Activated CD4-positive, alpha-beta T cell treated with anti-CD3 and anti-CD28 coated beads, Interleukin-10, Interleukin-2, amounts not matched to agents 100 ng/mL and 50 ng/mL, durations not matched to agents 16 hours and 8 hours (primary cell): ENCODE data around the gene PRRG3.
A peak's percentile ranks its signal among the peaks of the same experiment; 100 is the strongest.
"Not testable (repeated sequence)": the region's sequence is repeated elsewhere in the genome, so short reads cannot be mapped to it uniquely, and the experiment has no call there.

Experiments
- DNase-seq: peaks from one replicate; pipeline ENCODE4 v3.0.0-alpha.2; 2020

The PRRG3 gene

DNA sequence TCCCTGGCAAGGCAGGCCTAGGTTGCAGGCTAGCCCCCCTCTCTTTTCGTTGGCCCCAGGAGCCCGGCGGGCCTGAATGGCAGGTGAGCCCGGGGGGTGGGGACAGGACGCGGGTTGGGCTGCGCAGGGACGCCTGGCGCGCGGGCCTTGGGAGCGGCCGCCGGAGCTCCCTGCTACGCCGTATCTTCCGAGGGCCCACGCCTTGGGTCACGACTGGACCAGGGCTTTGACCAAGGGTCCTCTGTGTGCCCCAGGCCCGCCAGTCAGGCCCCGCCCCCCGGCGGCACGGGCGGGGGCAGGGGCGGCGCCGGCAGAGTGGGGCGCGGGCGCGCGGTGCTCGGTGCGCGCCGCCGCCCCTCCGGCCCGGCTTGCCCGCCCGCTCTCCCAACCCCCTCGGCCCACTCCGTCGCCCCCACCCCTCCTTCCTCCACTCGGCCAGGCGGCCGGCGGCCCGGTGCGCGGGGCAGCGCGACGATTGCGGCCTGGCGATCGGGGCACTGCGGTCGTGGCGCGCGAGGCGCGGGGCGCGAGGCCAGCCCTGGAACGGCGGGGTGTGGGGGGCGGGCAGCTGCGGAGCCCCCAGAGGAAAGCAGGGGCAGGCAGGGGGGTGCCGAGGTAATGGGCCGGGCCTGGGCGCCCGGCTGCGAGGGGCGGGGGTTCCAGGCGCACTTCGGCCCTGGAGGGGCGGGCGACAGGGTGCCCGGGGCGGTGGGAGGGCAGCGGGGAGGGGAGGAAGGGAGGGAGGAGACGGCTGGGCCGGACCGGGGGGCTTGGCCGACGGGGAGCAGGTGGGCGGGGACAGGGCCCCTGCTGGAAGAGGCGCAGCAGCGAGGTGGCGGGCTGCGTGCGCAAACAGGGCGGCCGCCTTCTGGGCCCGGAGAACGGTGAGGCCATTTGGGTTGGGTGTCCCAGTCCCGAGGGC lies at the start of gene PRRG3:
Gene PRRG3 (plus strand): TSS at position 798 of the 922 bp plus-strand sequence. CDS start 3,357 bp downstream, outside the sequence.
- no peak for DNase-seq

DNA sequence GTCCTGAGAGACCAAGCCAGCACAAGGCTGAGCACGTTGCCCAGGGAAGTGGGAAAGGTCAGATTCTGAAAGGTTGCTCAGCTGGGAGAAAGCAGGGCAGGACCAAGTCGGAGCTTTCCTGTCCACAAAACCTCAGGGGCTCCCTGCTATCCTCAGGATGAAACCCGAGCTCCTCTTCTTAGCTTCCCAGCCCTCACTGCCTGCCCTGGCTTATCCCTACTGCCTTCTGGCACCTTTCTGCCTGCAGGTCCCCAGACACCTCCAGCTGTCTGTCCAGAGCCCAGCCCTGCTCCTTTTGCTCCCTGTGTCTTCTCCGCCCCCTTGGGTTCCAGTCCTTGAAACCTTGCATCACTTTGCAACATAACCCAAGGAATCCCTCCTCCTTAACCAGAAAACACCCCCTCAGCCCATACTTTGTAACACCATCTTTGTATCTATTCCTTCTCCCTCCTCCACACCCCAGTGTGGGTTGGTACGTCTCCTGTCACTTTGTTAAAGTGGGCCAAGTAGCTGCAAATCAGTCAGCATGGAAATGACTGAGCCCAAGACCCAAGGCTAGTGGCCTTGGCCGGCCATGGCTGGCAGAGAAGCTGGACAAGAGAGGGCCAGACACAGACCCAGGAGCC lies 20.0 kb upstream of the PRRG3 start:
- DNase-seq: no peak

DNA sequence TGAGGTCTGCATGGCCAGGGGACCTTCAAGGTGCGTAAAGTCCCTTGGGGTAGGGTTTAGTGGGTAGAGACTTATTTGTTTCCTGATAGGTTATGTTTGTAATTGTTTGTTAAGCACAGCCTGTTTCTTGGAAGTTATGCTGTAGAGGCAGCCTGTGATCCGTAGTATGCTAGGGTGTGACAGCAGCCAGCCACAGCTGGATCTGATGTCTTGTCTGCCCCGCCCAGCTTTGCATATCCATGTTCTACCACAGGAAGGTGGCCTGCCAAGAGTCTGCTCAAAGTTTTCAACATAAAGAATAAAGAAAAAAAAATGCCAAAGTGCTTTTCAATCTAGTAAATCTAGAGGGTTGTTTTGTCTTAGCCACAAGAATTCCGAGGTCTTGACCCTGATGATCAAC lies 19.1 kb upstream of the PRRG3 start:
- DNase-seq: no peak

DNA sequence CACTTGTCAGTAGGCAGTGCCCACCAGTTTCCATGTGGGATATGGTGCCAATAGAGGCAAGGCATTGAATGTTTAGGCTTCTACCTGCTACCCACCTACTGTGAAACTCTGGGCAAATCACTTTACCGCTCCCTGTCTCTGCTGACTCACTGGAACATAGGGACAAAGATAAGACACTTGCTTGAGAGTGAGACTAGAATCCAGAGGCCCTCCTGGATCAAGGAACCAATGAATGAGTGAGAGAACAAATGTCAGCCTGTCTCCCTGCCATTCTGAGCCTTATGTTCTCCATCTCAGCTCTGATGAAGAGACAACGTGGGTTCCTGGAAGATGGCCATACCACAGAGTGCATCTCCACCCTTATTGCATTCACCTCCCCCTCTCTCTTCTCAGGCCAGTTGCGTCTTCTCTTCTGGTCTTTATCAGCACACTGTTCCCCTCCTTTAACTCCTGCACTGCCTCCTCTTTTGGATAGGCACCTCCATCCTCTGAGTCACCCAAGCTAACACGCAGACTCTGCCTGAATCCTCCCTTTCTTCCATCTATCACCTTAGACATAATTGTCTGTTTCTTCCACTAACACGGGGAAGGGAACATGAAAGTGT lies 15.4 kb upstream of the PRRG3 start:
- no peak for DNase-seq

DNA sequence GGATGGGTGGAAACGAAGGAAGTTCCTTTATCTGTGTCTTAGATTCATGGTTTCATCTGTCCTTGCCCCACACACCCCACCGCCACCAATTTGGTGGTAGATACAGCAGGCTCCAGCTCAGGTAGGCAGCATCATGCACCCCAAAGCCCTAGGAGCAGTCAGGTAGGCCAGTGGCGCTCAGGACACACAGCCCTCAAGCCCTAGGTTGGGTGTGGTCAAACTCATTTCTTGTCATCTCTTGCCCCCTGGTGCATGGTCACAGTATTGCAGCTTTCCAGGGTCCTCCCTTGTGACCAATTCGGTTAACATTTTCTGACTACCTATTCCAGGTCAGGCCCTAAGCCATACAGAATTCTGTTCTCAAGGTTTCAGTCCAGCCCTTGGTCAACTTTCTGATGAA lies 14.5 kb upstream of the PRRG3 start:
- peak; percentile 75 for DNase-seq

DNA sequence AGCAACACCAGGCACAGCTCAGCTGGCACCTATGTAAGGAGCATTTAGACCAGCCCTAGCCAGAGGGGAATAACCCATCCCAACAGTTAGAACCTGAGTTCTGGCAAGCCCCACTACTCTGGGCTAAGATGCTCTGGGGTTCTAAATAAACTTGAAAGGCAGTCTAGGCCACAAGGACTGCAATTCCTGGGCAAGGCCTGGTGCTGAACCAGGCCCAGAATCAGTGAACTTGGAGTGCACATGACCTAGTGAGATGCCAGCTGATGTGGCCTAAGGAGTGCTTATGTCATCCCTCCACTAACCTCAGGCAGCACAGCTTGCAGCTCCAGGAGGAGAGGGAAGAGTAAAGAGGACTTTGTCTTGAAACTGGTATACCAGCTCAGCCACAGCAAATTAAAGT lies 7.6 kb upstream of the PRRG3 start:
- DNase-seq: no peak

DNA sequence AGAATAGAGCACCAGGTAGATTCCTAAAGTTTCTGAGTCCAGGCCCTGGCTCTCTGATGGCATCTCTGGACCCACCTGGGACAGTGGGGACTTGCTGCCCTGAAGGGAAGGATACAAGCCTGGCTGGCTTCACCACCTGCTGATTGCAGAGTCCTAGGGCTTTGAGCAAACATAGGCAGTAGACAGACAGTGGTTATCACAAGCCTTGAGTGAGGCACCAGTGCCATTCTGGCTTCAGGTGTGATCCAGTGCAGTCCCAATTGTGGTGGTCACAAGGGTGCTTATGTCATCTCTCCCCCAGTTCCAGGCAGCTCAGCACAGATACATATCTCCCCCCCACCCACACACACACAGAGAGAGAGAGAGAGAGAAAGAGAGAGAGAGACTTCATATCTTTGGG lies 6.6 kb upstream of the PRRG3 start:
- DNase-seq: no peak

DNA sequence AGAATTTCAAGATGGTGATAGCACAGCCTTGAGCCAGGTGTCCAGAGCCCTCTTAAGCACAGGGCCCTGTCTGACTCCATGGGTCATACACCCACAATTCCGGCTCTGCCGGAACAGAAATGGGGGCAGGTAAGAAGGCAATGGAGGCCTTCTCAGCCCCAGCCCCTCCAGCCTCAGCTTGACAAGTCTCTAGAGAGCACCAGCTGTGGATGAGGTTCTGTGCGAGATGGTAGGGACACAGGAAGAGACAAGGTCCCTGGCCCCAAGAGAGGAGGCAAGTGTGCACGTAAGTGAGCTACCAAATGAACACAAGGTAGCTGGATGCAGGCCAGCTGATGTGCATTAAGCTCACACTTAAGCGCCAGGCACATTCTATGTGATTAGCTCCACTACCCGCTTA lies 2.4 kb upstream of the PRRG3 start:
- no peak for DNase-seq

DNA sequence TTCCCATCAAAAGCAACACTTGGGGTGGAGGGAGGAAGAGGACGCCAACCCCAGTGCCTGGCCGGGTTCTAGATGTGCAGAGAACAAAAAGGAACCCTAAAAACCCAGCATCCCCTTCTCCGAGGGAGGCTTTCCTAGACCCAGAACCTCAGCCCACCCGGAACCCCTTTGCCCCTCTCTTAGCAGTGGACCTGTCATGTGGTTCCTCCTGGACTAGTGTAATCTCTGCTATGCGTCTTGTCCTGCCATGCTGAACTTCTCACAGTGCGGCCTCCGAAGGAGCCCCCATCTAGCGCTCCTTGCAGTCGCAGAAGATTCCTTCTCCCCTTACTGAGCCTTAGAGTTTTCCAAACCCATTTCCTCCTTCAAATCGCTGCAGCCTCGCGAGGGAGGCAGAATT lies 1.1 kb upstream of the PRRG3 start:
- DNase-seq: no peak

DNA sequence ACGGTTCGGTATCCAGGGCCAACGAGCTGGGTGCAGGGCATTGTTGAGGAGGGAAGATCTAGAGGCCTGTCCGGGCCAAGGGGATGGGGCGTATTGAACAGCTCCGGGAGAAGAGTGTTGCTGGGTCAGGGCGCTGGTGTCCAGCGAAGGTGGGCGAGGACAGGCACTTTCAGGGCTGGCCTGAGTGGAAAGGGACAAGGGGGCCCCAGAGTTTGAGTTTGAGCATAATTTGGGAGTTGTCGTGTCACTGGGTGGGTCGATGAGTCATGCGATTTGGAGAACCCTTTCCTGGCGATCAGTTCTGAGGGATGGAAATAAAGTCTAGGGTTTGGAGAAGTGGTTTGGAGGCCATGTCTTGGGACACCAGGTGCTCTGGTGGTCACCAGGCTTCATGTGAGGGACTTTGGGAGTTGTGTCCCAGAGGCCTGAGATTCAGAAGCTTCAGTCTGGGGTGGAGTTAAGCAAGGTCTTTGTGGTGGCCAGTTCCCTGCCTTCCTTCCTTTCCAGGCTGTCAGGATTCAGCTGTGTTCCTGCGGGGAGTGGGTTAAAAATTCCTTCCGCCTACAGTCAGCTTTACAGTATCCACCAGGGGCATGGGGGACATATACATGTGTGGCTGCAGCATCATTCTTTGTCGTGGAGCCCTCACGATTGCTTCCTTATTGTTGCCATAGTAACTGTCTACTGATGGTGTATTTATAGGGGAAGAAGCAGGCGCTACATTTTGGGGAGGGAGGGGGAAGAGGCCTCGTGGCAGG lies 504 bp downstream of the PRRG3 start:
- no peak for DNase-seq

DNA sequence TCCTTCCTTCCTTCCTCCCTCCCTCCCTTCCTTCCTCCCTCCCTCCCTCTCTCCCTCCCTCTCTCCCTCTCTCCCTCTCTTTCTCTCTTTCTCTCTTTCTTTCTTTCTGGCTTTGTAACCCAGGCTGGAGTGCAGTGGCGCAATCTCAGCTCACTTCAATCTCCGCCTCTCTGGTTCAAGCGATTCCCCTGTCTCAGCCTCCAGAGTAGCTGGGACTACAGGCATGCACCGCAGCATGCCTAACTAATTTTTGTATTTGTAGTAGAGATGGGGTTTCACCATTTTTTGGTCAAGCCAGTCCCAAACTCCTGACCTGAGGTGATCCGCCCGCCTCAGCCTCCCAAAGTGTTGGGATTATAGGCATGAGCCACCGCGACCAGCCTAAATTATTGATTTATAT lies 1.8 kb downstream of the PRRG3 start:
- not testable (repeated sequence) for DNase-seq

DNA sequence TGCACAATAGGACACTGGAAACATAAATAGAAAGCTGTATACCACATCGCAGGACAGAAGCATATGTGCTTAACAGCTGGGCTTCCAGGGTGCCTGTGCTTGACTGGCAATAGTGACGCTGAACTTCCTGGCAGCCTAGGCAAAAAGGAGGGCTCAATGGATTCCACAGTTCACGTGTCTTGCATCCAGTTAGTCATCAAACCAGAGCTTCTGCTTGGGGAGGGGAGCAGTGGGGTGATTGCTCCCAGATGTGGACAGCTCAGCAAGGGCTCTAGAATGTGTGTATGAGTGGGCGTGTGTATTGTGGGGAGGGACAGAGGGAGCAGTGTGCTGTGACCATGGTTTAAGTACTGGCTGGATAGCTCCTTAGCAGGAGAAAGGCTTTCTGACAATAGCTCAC lies 2.3 kb downstream of the PRRG3 start:
- no peak for DNase-seq

DNA sequence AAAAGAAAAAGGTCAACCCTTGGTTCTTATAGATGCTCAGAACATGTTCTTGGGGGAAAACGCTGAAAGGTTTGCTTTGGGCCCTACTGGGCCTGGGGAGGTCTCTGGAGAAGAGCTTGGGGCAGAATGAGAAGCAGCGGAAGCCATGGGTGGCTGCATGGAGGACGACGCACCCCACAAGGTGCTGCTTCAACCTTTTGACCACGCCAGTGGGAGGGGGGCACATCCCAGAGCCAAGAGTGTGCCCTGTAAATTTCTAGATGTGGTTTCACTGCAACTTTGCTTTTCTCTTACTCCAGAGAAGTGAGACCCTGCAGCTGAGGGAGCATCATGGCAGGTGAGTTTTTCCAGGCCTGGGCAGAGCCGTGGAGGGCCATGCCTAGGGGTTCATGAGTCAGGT lies 3.2 kb downstream of the PRRG3 start:
- no peak for DNase-seq

DNA sequence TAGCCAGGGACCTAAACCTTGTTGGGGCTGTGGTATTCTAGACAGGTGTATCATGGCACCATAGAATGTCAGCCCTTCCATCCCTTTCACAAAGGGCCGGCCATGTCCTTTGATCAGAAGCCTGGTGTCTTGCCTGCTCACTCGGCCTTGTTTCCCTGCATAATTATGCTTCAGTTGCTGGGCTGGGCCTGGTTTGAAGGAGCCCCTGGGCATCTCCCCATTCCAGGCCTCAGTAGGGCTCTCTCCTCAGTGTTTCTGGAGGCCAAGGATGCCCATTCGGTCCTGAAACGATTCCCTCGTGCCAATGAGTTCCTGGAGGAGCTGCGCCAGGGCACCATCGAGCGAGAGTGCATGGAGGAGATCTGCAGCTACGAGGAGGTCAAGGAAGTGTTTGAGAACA lies 4.5 kb downstream of the PRRG3 start:
- no peak for DNase-seq

DNA sequence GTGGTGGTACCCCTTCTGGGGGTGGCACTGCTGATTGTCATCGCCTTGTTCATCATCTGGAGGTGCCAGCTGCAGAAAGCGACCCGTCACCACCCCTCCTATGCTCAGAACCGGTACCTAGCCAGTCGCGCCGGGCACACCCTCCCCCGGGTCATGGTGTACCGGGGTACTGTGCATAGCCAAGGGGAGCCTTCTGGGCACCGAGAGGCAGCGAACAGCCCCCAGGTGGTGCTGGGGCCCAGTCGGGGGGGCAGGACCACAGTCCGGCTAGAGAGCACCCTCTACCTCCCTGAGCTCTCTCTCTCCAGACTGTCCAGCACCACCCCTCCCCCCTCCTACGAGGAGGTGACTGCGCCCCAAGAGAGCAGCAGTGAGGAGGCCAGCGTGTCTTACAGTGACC lies 5.3 kb downstream of the PRRG3 start:
- no peak for DNase-seq

DNA sequence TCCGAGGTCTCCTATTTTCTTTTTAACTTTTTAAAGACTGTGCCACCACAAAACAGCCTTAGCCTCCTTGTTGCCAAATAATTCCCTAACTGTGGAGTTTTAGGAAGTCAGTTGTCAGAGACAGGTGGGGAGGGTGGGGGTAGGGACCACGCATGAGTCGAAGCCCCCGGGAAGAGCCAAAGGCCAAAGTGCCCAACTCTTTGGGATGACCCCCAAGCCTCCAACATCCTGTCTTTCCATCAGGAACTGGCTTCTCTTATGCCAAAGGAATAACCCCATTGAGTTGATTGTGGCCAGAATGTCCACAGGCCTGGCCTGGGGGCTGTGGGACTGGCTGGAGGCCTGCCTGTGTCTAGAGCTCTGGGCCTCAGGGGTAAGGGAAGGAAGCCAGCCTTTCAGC lies 5.8 kb downstream of the PRRG3 start:
- no peak for DNase-seq

DNA sequence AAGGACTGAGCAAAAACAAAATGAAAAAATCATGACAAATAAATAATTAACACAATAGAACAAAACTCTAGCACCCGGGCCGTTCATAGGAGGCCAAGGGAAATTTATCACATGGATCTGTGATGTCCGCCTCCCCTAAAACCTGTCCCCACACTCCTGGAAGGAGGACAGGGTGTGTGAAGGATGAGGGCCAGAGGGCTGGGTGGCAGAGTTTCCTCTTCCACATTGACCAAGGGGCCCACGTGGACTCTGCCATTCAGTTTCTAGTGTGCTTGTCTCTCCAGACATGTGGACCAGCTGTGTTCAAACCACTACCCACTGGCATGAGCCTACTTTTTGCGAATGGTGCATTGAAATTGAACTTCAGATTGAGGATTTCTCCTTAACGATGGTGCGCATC lies 6.3 kb downstream of the PRRG3 start:
- no peak for DNase-seq

DNA sequence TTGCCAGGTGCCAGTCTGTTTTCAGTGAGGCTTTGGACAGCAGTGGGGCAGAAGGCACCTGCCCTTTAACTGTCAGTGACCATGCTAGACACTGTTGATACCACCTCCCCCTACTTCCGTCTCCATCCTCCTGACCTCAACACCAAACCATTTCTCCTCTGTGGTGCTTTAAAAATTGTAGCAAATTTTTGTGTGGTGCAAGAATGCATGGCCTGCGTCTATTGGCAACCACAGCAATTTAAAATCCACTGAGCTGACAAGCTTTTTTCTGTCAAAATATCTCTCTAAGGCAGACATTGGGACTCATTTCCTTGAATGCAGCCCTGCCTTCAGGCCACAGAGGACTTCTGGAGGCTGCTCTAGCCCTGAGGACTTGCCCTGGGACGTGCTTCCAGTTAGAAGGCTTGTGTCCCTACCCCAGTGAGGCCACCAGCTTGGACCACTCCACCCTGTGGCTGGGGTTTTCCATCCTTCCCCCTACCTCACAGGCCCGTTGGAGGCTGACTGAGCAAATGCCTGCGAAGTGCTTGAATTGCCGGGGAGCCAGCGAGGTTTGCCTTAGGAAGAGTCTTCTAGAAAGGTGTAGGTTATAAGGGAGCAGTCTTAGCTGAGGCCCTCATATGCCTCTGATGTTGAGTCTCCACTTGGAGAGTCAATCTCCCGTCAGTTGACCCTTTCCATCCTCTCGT lies 6.9 kb downstream of the PRRG3 start:
- no peak for DNase-seq

DNA sequence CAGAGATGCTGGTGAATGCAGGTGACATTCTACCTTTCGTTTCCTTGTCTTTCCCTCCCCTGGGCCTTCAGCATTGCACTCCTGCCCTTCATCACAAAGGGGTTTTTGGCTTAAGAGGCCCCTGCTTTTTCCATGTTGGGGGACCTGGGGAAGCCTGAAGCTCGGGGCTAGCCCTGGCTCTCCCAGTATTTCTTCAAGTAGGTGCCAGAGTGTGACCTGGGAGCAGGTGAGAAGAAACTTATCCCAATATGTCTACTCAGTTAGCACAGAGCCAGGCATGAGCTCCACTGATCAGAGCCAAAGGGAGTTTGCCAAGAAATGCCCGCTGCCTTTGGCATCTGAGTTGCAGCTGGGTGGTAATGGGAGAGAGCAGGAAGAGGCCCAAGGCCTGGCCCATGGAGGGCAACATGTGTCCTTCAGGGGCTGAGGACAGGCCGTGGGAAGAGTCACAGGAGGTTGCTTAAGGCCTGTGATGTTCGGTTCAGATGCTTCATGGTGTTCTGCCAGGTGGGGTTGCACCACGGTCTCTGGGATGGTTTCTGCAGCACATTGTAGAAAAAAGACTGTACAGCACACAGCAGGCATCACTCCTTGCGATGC lies 7.6 kb downstream of the PRRG3 start:
- DNase-seq: no peak

DNA sequence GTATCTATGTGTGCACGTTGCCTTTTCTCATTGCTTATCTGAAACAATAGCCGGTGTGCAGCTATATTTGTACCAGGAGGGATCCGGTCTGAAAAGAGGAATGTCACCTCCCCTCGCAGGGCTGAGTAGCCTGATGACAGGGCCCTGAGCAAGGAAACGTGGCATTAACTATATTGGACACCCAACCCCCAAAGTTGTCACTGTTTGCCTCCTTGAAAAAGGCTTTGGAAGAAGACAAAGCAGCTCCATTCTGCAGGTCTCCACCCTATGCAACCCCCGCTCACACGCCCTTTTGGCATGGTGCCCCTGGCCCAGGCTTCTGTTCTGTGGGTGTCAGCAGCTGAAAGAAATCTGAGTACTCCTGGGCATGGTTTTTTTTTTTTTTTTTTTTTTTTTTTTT lies 8.2 kb downstream of the PRRG3 start:
- DNase-seq: no peak

DNA sequence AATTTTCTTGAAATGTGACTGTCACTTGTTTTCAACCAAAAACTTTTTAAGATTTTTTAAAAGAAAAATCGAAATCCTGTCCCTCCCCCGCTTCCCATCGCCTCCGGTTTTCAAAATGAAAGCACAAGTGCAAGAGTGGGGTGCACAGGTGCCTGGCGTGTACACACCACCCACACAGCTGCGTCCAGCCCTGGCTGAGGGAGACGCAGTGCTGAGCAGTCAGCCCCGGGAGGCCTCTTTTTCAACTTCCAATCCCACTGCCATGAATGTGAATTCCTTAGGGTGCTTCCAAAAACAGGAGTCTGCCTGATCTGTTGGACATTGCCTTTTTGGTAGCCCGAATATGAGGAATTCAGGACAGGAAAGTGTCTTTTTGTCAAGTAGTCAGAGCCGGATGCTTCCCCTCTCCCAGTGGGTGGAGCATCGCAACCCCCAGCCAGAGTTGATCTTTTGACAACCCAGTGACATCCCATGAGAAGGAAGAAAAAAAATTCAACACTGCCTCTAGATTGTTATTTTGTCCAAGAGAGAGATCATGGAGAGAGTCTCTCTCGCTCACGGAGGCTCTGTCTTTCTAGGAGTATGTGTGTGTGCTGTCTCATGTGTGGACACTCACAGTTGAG lies 8.9 kb downstream of the PRRG3 start:
- DNase-seq: no peak

DNA sequence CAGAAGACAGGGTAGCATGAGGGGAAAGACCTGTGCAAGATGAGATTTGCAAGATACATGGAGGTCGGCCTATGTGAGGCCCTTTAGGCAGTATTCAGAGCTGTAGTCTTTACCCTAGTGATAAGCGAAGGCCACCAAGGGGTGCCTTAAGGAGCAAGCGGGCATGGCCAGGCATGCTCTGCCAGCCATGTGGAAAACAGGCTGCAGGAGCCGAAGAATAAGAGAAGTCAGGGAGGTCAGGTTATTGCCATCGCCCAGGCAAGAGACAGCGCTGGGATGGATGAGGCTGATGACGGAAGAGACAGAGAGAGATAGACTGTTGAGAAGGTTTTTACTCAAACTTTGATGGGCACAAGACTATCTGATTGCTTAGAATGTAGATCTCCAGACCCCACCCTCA lies 13.6 kb downstream of the PRRG3 start:
- DNase-seq: no peak
